Osteoblast (primary cell): ENCODE results near the gene UBE2H. TPM values are rescaled to one million over a fixed set of nuclear protein-coding genes. Genes with fewer than 3 reads are reported as not detected.

Experiments used
- DNase-seq: peaks from one replicate; pipeline ENCODE4 v3.0.0; 2011; ENCODE audit warnings: low spot score, mixed read lengths; ENCODE audit not compliant: insufficient read length; ENCODE audit errors: missing footprints
- H2AFZ ChIP-seq: 2 replicates; pipeline ENCODE4 v1.6.0; 2011; ENCODE audit warnings: mild to moderate bottlenecking, low read length
- H3K27ac ChIP-seq: 2 replicates; pipeline ENCODE4 v1.5.1; 2011; ENCODE audit warnings: mild to moderate bottlenecking, low read depth, low read length, moderate library complexity
- H3K27me3 ChIP-seq: 2 replicates; pipeline ENCODE4 v1.6.0; 2012; ENCODE audit warnings: mild to moderate bottlenecking, control low read depth, inconsistent platforms, low read length, moderate library complexity; ENCODE audit not compliant: insufficient read depth
- H3K36me3 ChIP-seq: 2 replicates; pipeline ENCODE4 v1.5.1; 2011; ENCODE audit warnings: mild to moderate bottlenecking, low read length, control low read depth, moderate library complexity; ENCODE audit not compliant: insufficient read depth
- H3K4me1 ChIP-seq: 2 replicates; pipeline ENCODE4 v1.5.1; 2011; ENCODE audit warnings: mild to moderate bottlenecking, low read length, control low read depth, moderate library complexity; ENCODE audit not compliant: insufficient read depth
- H3K4me2 ChIP-seq: 2 replicates; pipeline ENCODE4 v1.6.0; 2011; ENCODE audit warnings: mild to moderate bottlenecking, low read length; ENCODE audit not compliant: insufficient read depth
- H3K4me3 ChIP-seq: fragments of 200-600 bp; sonication (generic); 3 replicates; pipeline ENCODE4 v1.5.1; 2012; ENCODE audit warnings: mild to moderate bottlenecking, low read length, inconsistent platforms; ENCODE audit not compliant: insufficient read depth
- H3K79me2 ChIP-seq: 2 replicates; pipeline ENCODE4 v1.6.0; 2012; ENCODE audit warnings: mild to moderate bottlenecking, low read length, control low read depth, inconsistent platforms; ENCODE audit not compliant: insufficient read depth
- H3K9me3 ChIP-seq: 2 replicates; pipeline ENCODE4 v1.5.1; 2011; ENCODE audit warnings: low read depth, low read length, control low read depth
- H4K20me1 ChIP-seq: 2 replicates; pipeline ENCODE4 v1.6.0; 2012; ENCODE audit warnings: mild to moderate bottlenecking, low read length, control low read depth; ENCODE audit not compliant: insufficient read depth
- total RNA-seq: library from RNA; depleted of rRNA; stranded (reverse); fragments of >200 nt; gene quantifications from 2 replicates; pipeline ENCODE4 v1.2.3, GENCODE V29; 2012
- TF ChIP-seq, protein P1 (sequence below): IDR thresholded peaks from 2 replicates; pipeline ENCODE4 v1.5.1; 2011; ENCODE audit warnings: mild to moderate bottlenecking, low read depth, low read length, moderate library complexity; ENCODE audit errors: extremely low read depth

Gene UBE2H
- total RNA-seq, 1 donor = 61.2 TPM

- H3K4me1 ChIP-seq = no peaks in the 10 kb centered on the region
- H3K36me3 ChIP-seq = no peaks in the 10 kb centered on the region
- H3K4me3 ChIP-seq = no peak overlapping the region
- no peaks in the 10 kb centered on the region for H4K20me1 ChIP-seq
- no peak overlapping the region for H2AFZ ChIP-seq
- no peak for DNase-seq
- H3K27me3 ChIP-seq = no peaks in the 10 kb centered on the region
- no peaks in the 10 kb centered on the region for H3K9me3 ChIP-seq
- no peaks in the 10 kb centered on the region for H3K79me2 ChIP-seq
- TF ChIP-seq, protein P1, sequence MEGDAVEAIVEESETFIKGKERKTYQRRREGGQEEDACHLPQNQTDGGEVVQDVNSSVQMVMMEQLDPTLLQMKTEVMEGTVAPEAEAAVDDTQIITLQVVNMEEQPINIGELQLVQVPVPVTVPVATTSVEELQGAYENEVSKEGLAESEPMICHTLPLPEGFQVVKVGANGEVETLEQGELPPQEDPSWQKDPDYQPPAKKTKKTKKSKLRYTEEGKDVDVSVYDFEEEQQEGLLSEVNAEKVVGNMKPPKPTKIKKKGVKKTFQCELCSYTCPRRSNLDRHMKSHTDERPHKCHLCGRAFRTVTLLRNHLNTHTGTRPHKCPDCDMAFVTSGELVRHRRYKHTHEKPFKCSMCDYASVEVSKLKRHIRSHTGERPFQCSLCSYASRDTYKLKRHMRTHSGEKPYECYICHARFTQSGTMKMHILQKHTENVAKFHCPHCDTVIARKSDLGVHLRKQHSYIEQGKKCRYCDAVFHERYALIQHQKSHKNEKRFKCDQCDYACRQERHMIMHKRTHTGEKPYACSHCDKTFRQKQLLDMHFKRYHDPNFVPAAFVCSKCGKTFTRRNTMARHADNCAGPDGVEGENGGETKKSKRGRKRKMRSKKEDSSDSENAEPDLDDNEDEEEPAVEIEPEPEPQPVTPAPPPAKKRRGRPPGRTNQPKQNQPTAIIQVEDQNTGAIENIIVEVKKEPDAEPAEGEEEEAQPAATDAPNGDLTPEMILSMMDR = no peak
- H3K27ac ChIP-seq = no peak overlapping the region
- no peak overlapping the region for H3K4me2 ChIP-seq
Measured at GRCh38 chr7:129816742-129817141, 136.0 kb downstream of the UBE2H start.

DNA sequence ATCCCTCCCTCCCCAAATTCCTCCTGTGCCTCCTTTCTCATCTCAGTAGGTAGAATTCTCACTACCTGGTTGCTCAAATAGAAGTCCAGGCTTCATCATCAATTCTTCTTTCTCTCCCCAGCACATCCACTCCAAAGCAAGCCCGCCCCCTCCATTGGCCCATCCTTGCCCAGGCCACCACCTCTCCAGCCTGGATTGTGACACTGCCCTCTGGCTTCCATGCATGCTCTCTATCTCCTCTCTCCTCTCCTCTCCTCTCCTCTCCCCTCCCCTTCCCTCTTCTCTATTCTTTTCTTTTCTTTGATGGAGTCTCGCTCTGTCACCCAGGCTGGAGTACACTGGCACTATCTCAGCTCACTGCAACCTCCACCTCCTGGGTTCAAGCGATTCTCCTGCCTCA lies 144.9 kb downstream of the UBE2H start:
- Histone ChIP-seq H3K4me2 (no peak overlapping the region), H3K9me3 (no peaks in the 10 kb centered on the region), H3K4me3 (no peak overlapping the region), H3K27ac (no peak overlapping the region), H2AFZ (no peak overlapping the region), H3K27me3 (no peaks in the 10 kb centered on the region), H3K36me3 (no peaks in the 10 kb centered on the region), H3K4me1 (no peaks in the 10 kb centered on the region), H4K20me1 (no peaks in the 10 kb centered on the region), H3K79me2 (no peaks in the 10 kb centered on the region)
- TF ChIP-seq, protein P1 = no peak
- DNase-seq = no peak

- TF ChIP-seq, protein P1 = no peak
- Histone ChIP-seq H3K79me2 (no peaks in the 10 kb centered on the region), H3K4me1 (no peaks in the 10 kb centered on the region), H3K27me3 (peaks cover 4% of the 10 kb centered on the region), H3K4me2 (no peak overlapping the region), H2AFZ (no peak overlapping the region), H4K20me1 (no peaks in the 10 kb centered on the region), H3K9me3 (no peaks in the 10 kb centered on the region), H3K36me3 (no peaks in the 10 kb centered on the region), H3K4me3 (no peak overlapping the region), H3K27ac (no peak overlapping the region)
- DNase-seq = no peak
Measured at GRCh38 chr7:129804890-129805719, 147.7 kb downstream of the UBE2H start.

DNA sequence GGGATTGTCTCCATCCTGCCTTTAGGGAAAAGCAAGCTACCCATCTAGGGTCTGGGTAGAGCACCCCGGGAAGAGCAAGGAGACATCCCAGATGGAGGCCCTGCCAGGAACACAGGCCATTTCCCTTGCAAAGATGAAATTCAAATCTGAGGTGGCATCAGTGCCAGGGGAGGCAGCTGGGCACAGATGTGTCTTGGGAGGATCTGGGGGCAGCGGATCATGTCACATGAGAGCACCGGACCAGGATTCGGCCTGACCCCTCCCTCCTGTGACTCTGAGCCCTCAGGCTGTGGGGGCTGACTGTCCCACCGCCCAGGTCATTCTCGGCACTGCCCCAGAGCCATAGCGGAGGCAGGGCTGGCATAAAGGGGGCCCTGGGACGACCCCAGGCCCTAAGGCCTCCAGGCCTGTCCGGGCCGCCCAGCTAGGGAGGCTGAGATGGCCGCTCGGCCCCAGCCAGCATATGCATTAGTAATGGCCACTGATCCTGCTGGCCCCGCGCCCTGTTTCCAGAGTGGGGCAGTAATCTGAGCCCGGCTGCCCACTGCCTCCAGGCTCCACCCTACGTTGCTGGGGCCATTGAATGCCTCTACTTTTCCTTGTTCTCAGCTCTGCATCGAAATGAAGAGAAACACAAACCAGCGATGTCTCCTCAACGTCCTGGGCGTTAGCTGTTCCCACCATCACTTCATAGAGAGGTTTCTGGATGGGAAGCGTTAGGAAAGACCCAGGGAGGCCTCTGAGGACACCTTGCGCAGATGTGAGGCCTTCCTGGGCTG lies 148.5 kb downstream of the UBE2H start:
- Histone ChIP-seq H3K36me3 (no peaks in the 10 kb centered on the region), H3K27me3 (peaks cover 4% of the 10 kb centered on the region), H3K4me3 (no peak overlapping the region), H2AFZ (no peak overlapping the region), H3K27ac (no peak overlapping the region), H3K4me1 (no peaks in the 10 kb centered on the region), H4K20me1 (no peaks in the 10 kb centered on the region), H3K9me3 (no peaks in the 10 kb centered on the region), H3K4me2 (no peak overlapping the region), H3K79me2 (no peaks in the 10 kb centered on the region)
- TF ChIP-seq, protein P1 = no peak
- peak; percentile 68 for DNase-seq
